Osteocyte (in vitro differentiated cells): ENCODE data around the gene ANTXR1. TPM values are rescaled to one million over a fixed set of nuclear protein-coding genes. Genes with fewer than 3 reads are reported as not detected.

Experiments used
- DNase-seq: peaks from one replicate; pipeline ENCODE4 v3.0.0; 2021; ENCODE audit warnings: mixed read lengths; ENCODE audit not compliant: unreplicated experiment; ENCODE audit errors: extremely low spot score
- H3K27ac Mint-ChIP-seq: one replicate; pipeline ENCODE4 v1.8.0; 2021; ENCODE audit warnings: mild to moderate bottlenecking, mixed read lengths; ENCODE audit not compliant: unreplicated experiment
- H3K27me3 Mint-ChIP-seq: one replicate; pipeline ENCODE4 v1.8.0; 2021; ENCODE audit warnings: mixed read lengths; ENCODE audit not compliant: unreplicated experiment
- H3K36me3 Mint-ChIP-seq: one replicate; pipeline ENCODE4 v1.8.0; 2021; ENCODE audit warnings: mixed read lengths; ENCODE audit not compliant: unreplicated experiment
- H3K4me1 Mint-ChIP-seq: one replicate; pipeline ENCODE4 v1.8.0; 2021; ENCODE audit warnings: mixed read lengths; ENCODE audit not compliant: unreplicated experiment
- H3K4me3 Mint-ChIP-seq: one replicate; pipeline ENCODE4 v1.8.0; 2021; ENCODE audit warnings: mild to moderate bottlenecking, moderate library complexity, mixed read lengths; ENCODE audit not compliant: unreplicated experiment
- H3K9me3 Mint-ChIP-seq: one replicate; pipeline ENCODE4 v1.8.0; 2021; ENCODE audit warnings: mixed read lengths; ENCODE audit not compliant: unreplicated experiment
- total RNA-seq: library from RNA; stranded (reverse); gene quantifications from 2 replicates; pipeline ENCODE4 v1.2.1, GENCODE V29; 2021
- TF ChIP-seq, protein P1 (sequence below): fragments of 200-600 bp; sonication (generic); IDR thresholded peaks from 2 replicates; pipeline ENCODE4 v1.5.0; 2021; ENCODE audit warnings: antibody characterized with exemption, mild to moderate bottlenecking, moderate library complexity

Gene ANTXR1
- total RNA-seq, 1 donor from 2014 or later, result 144 TPM

DNA sequence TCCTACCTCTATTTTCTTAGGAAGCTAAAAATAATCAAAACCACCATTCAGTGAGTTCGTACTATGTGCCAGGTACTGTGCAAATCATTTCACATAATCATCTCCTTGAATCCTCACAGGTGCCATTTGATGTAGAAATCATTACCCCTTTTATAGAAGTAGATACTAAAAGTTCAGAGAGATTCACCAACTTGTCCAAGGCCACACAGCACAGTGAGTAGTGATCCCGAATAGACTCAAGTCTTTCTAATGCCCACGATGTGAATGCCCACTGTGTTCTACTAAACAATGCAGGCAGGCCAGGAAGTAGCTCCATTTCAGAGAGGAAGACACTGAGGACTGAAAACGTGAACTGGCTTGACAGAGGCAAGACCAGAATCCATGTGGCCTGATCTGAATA is 68.8 kb downstream of the ANTXR1 start:
- no peaks in the 10 kb centered on the region for H3K9me3 Mint-ChIP-seq
- no peak for DNase-seq
- peaks cover 54% of the 10 kb centered on the region for H3K36me3 Mint-ChIP-seq
- no peak overlapping the region for H3K4me3 Mint-ChIP-seq
- peaks cover 32% of the 10 kb centered on the region for H3K4me1 Mint-ChIP-seq
- TF ChIP-seq, protein P1, sequence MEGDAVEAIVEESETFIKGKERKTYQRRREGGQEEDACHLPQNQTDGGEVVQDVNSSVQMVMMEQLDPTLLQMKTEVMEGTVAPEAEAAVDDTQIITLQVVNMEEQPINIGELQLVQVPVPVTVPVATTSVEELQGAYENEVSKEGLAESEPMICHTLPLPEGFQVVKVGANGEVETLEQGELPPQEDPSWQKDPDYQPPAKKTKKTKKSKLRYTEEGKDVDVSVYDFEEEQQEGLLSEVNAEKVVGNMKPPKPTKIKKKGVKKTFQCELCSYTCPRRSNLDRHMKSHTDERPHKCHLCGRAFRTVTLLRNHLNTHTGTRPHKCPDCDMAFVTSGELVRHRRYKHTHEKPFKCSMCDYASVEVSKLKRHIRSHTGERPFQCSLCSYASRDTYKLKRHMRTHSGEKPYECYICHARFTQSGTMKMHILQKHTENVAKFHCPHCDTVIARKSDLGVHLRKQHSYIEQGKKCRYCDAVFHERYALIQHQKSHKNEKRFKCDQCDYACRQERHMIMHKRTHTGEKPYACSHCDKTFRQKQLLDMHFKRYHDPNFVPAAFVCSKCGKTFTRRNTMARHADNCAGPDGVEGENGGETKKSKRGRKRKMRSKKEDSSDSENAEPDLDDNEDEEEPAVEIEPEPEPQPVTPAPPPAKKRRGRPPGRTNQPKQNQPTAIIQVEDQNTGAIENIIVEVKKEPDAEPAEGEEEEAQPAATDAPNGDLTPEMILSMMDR, result no peak
- H3K27ac Mint-ChIP-seq, result peak overlapping the region; percentile 87
- H3K27me3 Mint-ChIP-seq, result no peaks in the 10 kb centered on the region

DNA sequence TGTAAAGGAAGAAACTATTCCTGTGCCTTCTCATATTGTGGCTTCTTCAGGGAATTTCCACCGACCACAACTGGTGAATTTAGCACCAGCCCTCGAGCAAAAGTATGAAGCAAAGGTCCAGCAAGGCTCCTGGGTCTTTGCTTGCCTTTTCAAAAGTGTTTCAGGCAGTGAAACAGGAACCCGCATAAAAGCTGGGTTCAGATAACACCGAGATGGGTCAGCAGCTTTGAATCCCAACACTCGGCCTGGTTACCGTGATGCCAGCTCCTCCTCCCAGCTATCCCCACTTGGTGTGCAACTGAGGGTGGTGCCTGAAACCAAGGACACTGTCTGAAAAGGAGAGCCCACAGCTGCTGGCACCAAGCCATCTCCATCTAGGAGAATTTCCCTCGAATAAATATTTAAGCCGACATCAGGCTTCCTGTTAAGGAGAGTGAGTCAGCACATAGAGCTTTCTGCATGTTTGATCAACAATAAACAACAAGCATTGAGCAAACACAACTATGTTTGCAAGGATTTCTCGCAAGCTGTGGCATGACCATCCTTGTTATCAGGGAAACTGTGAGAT is 69.5 kb downstream of the ANTXR1 start:
- peaks cover 51% of the 10 kb centered on the region for H3K36me3 Mint-ChIP-seq
- H3K27ac Mint-ChIP-seq, result peak overlapping the region; percentile 87
- H3K4me1 Mint-ChIP-seq, result peaks cover 36% of the 10 kb centered on the region
- no peaks in the 10 kb centered on the region for H3K9me3 Mint-ChIP-seq
- TF ChIP-seq, protein P1, result no peak
- H3K27me3 Mint-ChIP-seq, result no peaks in the 10 kb centered on the region
- DNase-seq, result no peak
- no peak overlapping the region for H3K4me3 Mint-ChIP-seq

DNA sequence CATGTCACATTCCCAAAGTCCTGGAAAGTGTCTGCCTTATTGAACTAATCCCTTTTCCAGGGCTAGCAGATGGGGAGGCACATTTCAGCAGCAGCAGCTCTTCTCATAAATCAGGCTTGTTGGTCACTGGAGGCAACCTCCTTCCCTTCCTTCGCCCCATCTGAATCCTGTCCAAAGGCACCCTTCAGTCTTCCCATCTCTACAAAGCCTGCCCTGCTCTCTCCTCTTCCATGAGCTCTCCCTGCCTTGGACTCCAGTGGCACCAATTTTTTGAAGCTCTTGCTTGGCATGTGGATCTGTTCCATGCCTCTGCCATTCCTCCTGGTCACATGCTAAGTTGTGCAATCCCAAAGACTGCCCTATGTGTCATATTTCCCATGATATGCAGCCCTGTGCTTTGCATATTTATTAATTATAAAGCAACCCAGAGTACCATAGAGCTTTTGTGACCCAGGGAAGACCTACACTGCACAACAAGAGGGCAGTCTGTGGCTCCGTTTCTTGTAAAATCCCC is 70.3 kb downstream of the ANTXR1 start:
- Mint-ChIP-seq H3K4me1 (peaks cover 44% of the 10 kb centered on the region), H3K9me3 (no peaks in the 10 kb centered on the region), H3K4me3 (no peak overlapping the region), H3K27me3 (no peaks in the 10 kb centered on the region), H3K27ac (peak overlapping the region; percentile 87), H3K36me3 (peaks cover 50% of the 10 kb centered on the region)
- TF ChIP-seq, protein P1, result no peak
- DNase-seq, result no peak

DNA sequence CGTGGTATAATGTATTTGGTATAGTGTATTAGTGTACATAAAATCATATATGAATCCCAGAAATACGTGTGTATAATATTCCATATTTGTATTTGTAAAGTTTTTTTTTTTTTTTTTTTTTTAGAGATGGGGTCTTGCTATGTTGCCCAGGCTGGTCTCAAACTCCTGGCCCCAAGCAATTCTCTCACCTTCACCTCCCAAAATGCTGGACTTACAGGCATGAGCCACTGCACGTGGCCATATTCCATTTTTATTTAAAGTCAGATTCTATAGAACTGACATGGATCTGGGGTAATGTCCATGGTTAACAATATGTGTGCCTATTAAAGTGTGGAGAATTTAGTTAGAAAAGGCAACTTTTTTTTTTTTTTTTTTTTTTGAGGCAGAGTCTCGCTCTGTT is 71.5 kb downstream of the ANTXR1 start:
- no peaks in the 10 kb centered on the region for H3K27me3 Mint-ChIP-seq
- H3K27ac Mint-ChIP-seq, result no peak overlapping the region
- H3K9me3 Mint-ChIP-seq, result no peaks in the 10 kb centered on the region
- H3K4me1 Mint-ChIP-seq, result peaks cover 53% of the 10 kb centered on the region
- H3K4me3 Mint-ChIP-seq, result no peak overlapping the region
- peaks cover 44% of the 10 kb centered on the region for H3K36me3 Mint-ChIP-seq
- DNase-seq, result no peak
- TF ChIP-seq, protein P1, result no peak

DNA sequence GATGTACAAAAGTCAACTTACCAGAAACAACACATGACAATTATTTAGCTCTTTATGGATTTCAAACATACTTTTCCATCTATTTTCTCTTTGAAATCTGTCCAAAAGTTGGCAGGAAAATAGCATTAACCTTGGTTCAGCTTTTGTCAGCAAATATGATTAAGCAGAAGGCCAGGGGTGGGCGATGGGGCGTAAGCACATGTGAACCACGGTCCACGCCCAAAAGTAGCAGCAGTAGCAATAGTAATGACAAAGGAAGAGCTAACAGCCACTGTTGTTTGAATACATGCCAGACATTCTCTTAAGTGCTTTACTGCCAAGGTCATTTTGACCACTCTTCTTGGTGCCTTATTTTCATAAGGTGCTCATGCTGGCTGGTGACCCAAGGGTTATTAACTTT is 73.5 kb downstream of the ANTXR1 start:
- Mint-ChIP-seq H3K4me1 (peaks cover 53% of the 10 kb centered on the region), H3K9me3 (no peaks in the 10 kb centered on the region), H3K4me3 (no peak overlapping the region), H3K27me3 (no peaks in the 10 kb centered on the region), H3K27ac (no peak overlapping the region), H3K36me3 (peaks cover 42% of the 10 kb centered on the region)
- TF ChIP-seq, protein P1, result no peak
- DNase-seq, result no peak
